PC-3 (cell line): ENCODE measurements around the gene IRF1. TPM values are rescaled to one million over a fixed set of nuclear protein-coding genes. Genes with fewer than 3 reads are reported as not detected.

Source experiments
- ATAC-seq: fragments of 200-7000 bp; cut with Tn5 transposase; 2 replicates; pipeline ENCODE4 v1.9.1; 2020; ENCODE audit warnings: mild to moderate bottlenecking, moderate library complexity
- BruUV-seq: library from RNA; stranded (reverse); fragments of 400-500 nt; replicated peaks from 2 replicates; lab custom pipeline; 2021; lab: Mats Ljungman, UMichigan
- CTCF ChIA-PET: fragments of 300-600 bp; sonication (Branson Sonifier 250); formaldehyde crosslinking; loops from one replicate; lab custom pipeline; 2022; ENCODE audit warnings: antibody characterized with exemption; lab: Charles Lee
- POLR2A ChIA-PET: fragments of 300-600 bp; sonication (Branson Sonifier 250); formaldehyde crosslinking; loops from one replicate; lab custom pipeline; 2022; ENCODE audit warnings: antibody characterized with exemption; ENCODE audit not compliant: unreplicated experiment; lab: Charles Lee
- DNase-seq: peaks from one replicate; pipeline ENCODE4 v3.0.0-alpha.2; 2015
- H2AFZ ChIP-seq: fragments of 300-600 bp; sonication (generic); 2 replicates; pipeline ENCODE4 v1.6.0; 2016; ENCODE audit warnings: antibody characterized with exemption, low read length
- H3F3A ChIP-seq: fragments of 300-600 bp; sonication (generic); one replicate; pipeline ENCODE4 v1.6.0; 2017; ENCODE audit warnings: antibody characterized with exemption, low read length, control low read depth, mild to moderate bottlenecking; ENCODE audit not compliant: unreplicated experiment
- H3K27ac ChIP-seq: fragments of 300-600 bp; sonication (generic); 2 replicates; pipeline ENCODE4 v1.5.1; 2016; ENCODE audit warnings: mild to moderate bottlenecking, low read length
- H3K27me3 ChIP-seq: fragments of 300-600 bp; sonication (generic); 2 replicates; pipeline ENCODE4 v1.6.1; 2016; ENCODE audit warnings: low read length, mixed read lengths
- H3K36me3 ChIP-seq: fragments of 300-600 bp; sonication (generic); 2 replicates; pipeline ENCODE4 v1.6.1; 2016; ENCODE audit warnings: low read depth, mixed run types, low read length, mixed read lengths
- H3K4me1 ChIP-seq: fragments of 300-600 bp; sonication (generic); 2 replicates; pipeline ENCODE4 v1.5.1; 2016; ENCODE audit warnings: low read length; ENCODE audit not compliant: insufficient read depth
- H3K4me2 ChIP-seq: fragments of 300-600 bp; sonication (generic); 2 replicates; pipeline ENCODE4 v1.6.0; 2016; ENCODE audit warnings: low read length
- H3K4me3 ChIP-seq: fragments of 300-600 bp; sonication (generic); 2 replicates; pipeline ENCODE4 v1.5.1; 2016; ENCODE audit warnings: mild to moderate bottlenecking, low read length, mixed read lengths
- H3K79me2 ChIP-seq: fragments of 300-600 bp; sonication (generic); 2 replicates; pipeline ENCODE4 v1.6.1; 2017; ENCODE audit warnings: low read length, mixed read lengths
- H3K9ac ChIP-seq: fragments of 300-600 bp; sonication (generic); 2 replicates; pipeline ENCODE4 v1.6.0; 2016; ENCODE audit warnings: mild to moderate bottlenecking, low read length
- H3K9me2 ChIP-seq: fragments of 300-600 bp; sonication (generic); replicated peaks from 2 replicates; pipeline ENCODE4 v1.6.1; 2016; ENCODE audit warnings: mixed run types, low read length, mixed read lengths
- H3K9me3 ChIP-seq: fragments of 300-600 bp; sonication (generic); 2 replicates; pipeline ENCODE4 v1.6.1; 2016; ENCODE audit warnings: low read length, mixed read lengths
- H4K20me1 ChIP-seq: fragments of 300-600 bp; sonication (generic); 2 replicates; pipeline ENCODE4 v1.6.1; 2016; ENCODE audit warnings: low read length, mixed read lengths
- CTCF ChIP-seq: fragments of 300-600 bp; sonication (generic); conservative IDR thresholded peaks from 2 replicates; pipeline ENCODE4 v1.5.1; 2017; ENCODE audit warnings: antibody characterized with exemption, low read depth, mild to moderate bottlenecking, low read length
- EZH2 ChIP-seq: fragments of 300-600 bp; sonication (generic); IDR thresholded peaks from one replicate; pipeline ENCODE4 v1.6.1; 2017; ENCODE audit warnings: antibody characterized with exemption, mild to moderate bottlenecking, low read length; ENCODE audit not compliant: unreplicated experiment
- EZH2phosphoT487 ChIP-seq: fragments of 300-600 bp; sonication (generic); IDR thresholded peaks from 2 replicates; pipeline ENCODE4 v1.6.1; 2018; ENCODE audit warnings: mild to moderate bottlenecking, antibody characterized with exemption, low read length, borderline replicate concordance
- intact Hi-C: fragments of 100-400 bp; cut with micrococcal nuclease; formaldehyde crosslinking; loops from 2 replicates; pipeline ENCODE4 v1.9.0; 2023
- total RNA-seq: library from RNA; depleted of rRNA; stranded (reverse); fragments of >200 nt; gene quantifications from 2 replicates; pipeline ENCODE4 v1.2.3, GENCODE V29; 2014

Gene IRF1
- total RNA-seq, 1 experiment from 2014 or later: 21.1 TPM

- DNase-seq: no peak
- no peak overlapping the region for H3K27ac ChIP-seq
- intact Hi-C loops: loop anchor here (5.0 to 10.0 kb wide), 2 partner anchors 187 to 294 kb away; no protein-coding TSS in a partner anchor
- ATAC-seq: no peak
- no peaks in the 10 kb centered on the region for H3K79me2 ChIP-seq
- H3K27me3 ChIP-seq: no peaks in the 10 kb centered on the region
- no peak overlapping the region for H3K9ac ChIP-seq
- H4K20me1 ChIP-seq: no peaks in the 10 kb centered on the region
- H3K9me3 ChIP-seq: no peaks in the 10 kb centered on the region
- H3K4me1 ChIP-seq: no peaks in the 10 kb centered on the region
- no peaks in the 10 kb centered on the region for H3K9me2 ChIP-seq
- BruUV-seq: no TSS peak
- ChIA-PET CTCF (no interaction called here), POLR2A (no interaction called here)
- no peak overlapping the region for H3K4me3 ChIP-seq
- no peaks in the 10 kb centered on the region for H3F3A ChIP-seq
- TF ChIP-seq EZH2phosphoT487 (no peak), EZH2 (no peak), CTCF (no peak)
- no peak overlapping the region for H3K4me2 ChIP-seq
- H3K36me3 ChIP-seq: no peaks in the 10 kb centered on the region
- H2AFZ ChIP-seq: no peak overlapping the region
Measured at GRCh38 chr5:132528021-132528420, 37.4 kb upstream of the IRF1 start.

GRCh38 chr5:132526974-132527564 lies 36.5 kb upstream of the IRF1 start:
- Histone ChIP-seq H3K27me3 (no peaks in the 10 kb centered on the region), H3K9me3 (no peaks in the 10 kb centered on the region), H3K36me3 (no peaks in the 10 kb centered on the region), H3F3A (no peaks in the 10 kb centered on the region), H3K9ac (no peak overlapping the region), H3K9me2 (no peaks in the 10 kb centered on the region), H3K4me2 (peak overlapping the region; percentile 80), H3K4me1 (no peaks in the 10 kb centered on the region), H3K27ac (no peak overlapping the region), H3K79me2 (no peaks in the 10 kb centered on the region), H2AFZ (peak overlapping the region; percentile 72), H3K4me3 (no peak overlapping the region), H4K20me1 (no peaks in the 10 kb centered on the region)
- intact Hi-C loops: loop anchor here (5.0 to 10.0 kb wide), 2 partner anchors 188 to 295 kb away; no protein-coding TSS in a partner anchor
- DNase-seq (peak; percentile 11), ATAC-seq (peak; percentile 44)
- BruUV-seq: no TSS peak
- POLR2A ChIA-PET: no interaction called here
- TF ChIP-seq EZH2: no peak
- TF ChIP-seq EZH2phosphoT487: no peak
- TF ChIP-seq CTCF: no peak; the same call in 1 of the 2 replicates
- CTCF ChIA-PET: interaction anchor here (0.6 kb wide), 3 partner anchors 14 to 293 kb away, joined by 3 to 4 read pairs (median 3); no protein-coding TSS in a partner anchor
